H9 (cell line): ENCODE results near the gene ANKRD22. TPM values are rescaled to one million over a fixed set of nuclear protein-coding genes. Genes with fewer than 3 reads are reported as not detected.
A peak's percentile ranks its signal among the peaks of the same experiment; 100 is the strongest.

Experiments used
- DNase-seq: peaks from one replicate; pipeline ENCODE4 v3.0.0-alpha.2; 2017
- H2AFZ ChIP-seq: one replicate; pipeline ENCODE4 v1.6.1; 2013; ENCODE audit warnings: mild to moderate bottlenecking, low read length, control low read depth, moderate library complexity
- H2AK5ac ChIP-seq: 2 replicates; pipeline ENCODE4 v1.6.1; 2013; ENCODE audit warnings: low read length, control low read depth, mixed read lengths; ENCODE audit not compliant: insufficient read length
- H2BK120ac ChIP-seq: one replicate; pipeline ENCODE4 v1.6.1; 2013; ENCODE audit warnings: low read depth, mild to moderate bottlenecking, low read length, control low read depth, inconsistent platforms; ENCODE audit not compliant: poor library complexity, severe bottlenecking
- H2BK12ac ChIP-seq: 2 replicates; pipeline ENCODE4 v1.6.1; 2013; ENCODE audit warnings: low read length, control low read depth, mixed read lengths, low read depth; ENCODE audit not compliant: insufficient read length
- H2BK15ac ChIP-seq: 2 replicates; pipeline ENCODE4 v1.6.1; 2013; ENCODE audit warnings: low read depth, low read length, control low read depth
- H2BK20ac ChIP-seq: one replicate; pipeline ENCODE4 v1.6.1; 2013; ENCODE audit warnings: low read depth, mild to moderate bottlenecking, low read length, control low read depth, inconsistent platforms; ENCODE audit not compliant: poor library complexity, severe bottlenecking
- H2BK5ac ChIP-seq: 2 replicates; pipeline ENCODE4 v1.6.1; 2013; ENCODE audit warnings: low read length, control low read depth, mixed read lengths; ENCODE audit not compliant: insufficient read length
- H3K14ac ChIP-seq: 2 replicates; pipeline ENCODE4 v1.6.1; 2013; ENCODE audit warnings: low read length, control low read depth; ENCODE audit not compliant: insufficient read depth
- H3K18ac ChIP-seq: 2 replicates; pipeline ENCODE4 v1.6.1; 2013; ENCODE audit warnings: low read depth, mild to moderate bottlenecking, mixed read lengths, low read length, control low read depth; ENCODE audit not compliant: insufficient read length
- H3K23ac ChIP-seq: 2 replicates; pipeline ENCODE4 v1.6.1; 2013; ENCODE audit warnings: low read length, control low read depth, mixed read lengths, low read depth; ENCODE audit not compliant: insufficient read length
- H3K23me2 ChIP-seq: 2 replicates; pipeline ENCODE4 v1.6.1; 2013; ENCODE audit warnings: low read depth, mild to moderate bottlenecking, mixed read lengths, low read length, control low read depth; ENCODE audit not compliant: insufficient read length, poor library complexity, severe bottlenecking
- H3K27ac ChIP-seq: 2 replicates; pipeline ENCODE4 v1.5.1; 2013; ENCODE audit warnings: low read length, control low read depth, mixed read lengths, low read depth; ENCODE audit not compliant: insufficient read length
- H3K27me3 ChIP-seq: 2 replicates; pipeline ENCODE4 v1.6.1; 2013; ENCODE audit warnings: low read length, control low read depth, inconsistent platforms; ENCODE audit not compliant: insufficient read depth
- H3K4ac ChIP-seq: 2 replicates; pipeline ENCODE4 v1.6.1; 2013; ENCODE audit warnings: low read depth, mild to moderate bottlenecking, control low read depth, inconsistent platforms, low read length, moderate library complexity
- H3K4me1 ChIP-seq: 2 replicates; pipeline ENCODE4 v1.6.1; 2013; ENCODE audit warnings: low read length, control low read depth, inconsistent platforms; ENCODE audit not compliant: insufficient read depth
- H3K4me2 ChIP-seq: 2 replicates; pipeline ENCODE4 v1.6.1; 2013; ENCODE audit warnings: low read length, control low read depth, mixed read lengths; ENCODE audit not compliant: insufficient read length, insufficient read depth
- H3K56ac ChIP-seq: 2 replicates; pipeline ENCODE4 v1.6.1; 2013; ENCODE audit warnings: low read depth, mild to moderate bottlenecking, mixed read lengths, low read length, control low read depth; ENCODE audit not compliant: insufficient read length
- H3K79me1 ChIP-seq: 2 replicates; pipeline ENCODE4 v1.6.1; 2013; ENCODE audit warnings: low read depth, mild to moderate bottlenecking, moderate library complexity, low read length, control low read depth, inconsistent platforms; ENCODE audit not compliant: insufficient read depth, poor library complexity, severe bottlenecking
- H3K79me2 ChIP-seq: 2 replicates; pipeline ENCODE4 v1.6.1; 2013; ENCODE audit warnings: low read length, control low read depth, inconsistent platforms; ENCODE audit not compliant: insufficient read depth
- H3K9ac ChIP-seq: 2 replicates; pipeline ENCODE4 v1.6.1; 2013; ENCODE audit warnings: low read length, control low read depth, mixed read lengths; ENCODE audit not compliant: insufficient read length; ENCODE audit errors: extremely low read depth
- H3K9me3 ChIP-seq: one replicate; pipeline ENCODE4 v1.6.1; 2013; ENCODE audit warnings: low read depth, low read length, inconsistent platforms; ENCODE audit not compliant: control insufficient read depth
- H3T11ph ChIP-seq: one replicate; pipeline ENCODE4 v1.6.1; 2013; ENCODE audit warnings: mild to moderate bottlenecking, low read length, control low read depth, inconsistent platforms
- H4K20me1 ChIP-seq: one replicate; pipeline ENCODE4 v1.6.1; 2013; ENCODE audit not compliant: control insufficient read depth, insufficient read length, insufficient read depth
- H4K5ac ChIP-seq: 2 replicates; pipeline ENCODE4 v1.6.1; 2013; ENCODE audit warnings: low read depth, mild to moderate bottlenecking, mixed read lengths, low read length, control low read depth; ENCODE audit not compliant: insufficient read length
- H4K8ac ChIP-seq: replicated peaks from 2 replicates; pipeline ENCODE4 v1.6.1; 2013; ENCODE audit warnings: low read length, control low read depth, mixed read lengths, low read depth; ENCODE audit not compliant: insufficient read length
- H4K91ac ChIP-seq: 2 replicates; pipeline ENCODE4 v1.6.1; 2013; ENCODE audit warnings: low read depth, mild to moderate bottlenecking, moderate library complexity, mixed read lengths, low read length, control low read depth; ENCODE audit not compliant: insufficient read length
- H3K27ac Mint-ChIP-seq, 3 experiments: 2 replicates in 2 of 3; 3 replicates in 1 of 3; pipeline ENCODE4 v1.8.0; 2020 to 2021; ENCODE audit warnings: mixed read lengths in 3 of 3, mild to moderate bottlenecking in 1 of 3, moderate library complexity in 1 of 3
- H3K27me3 Mint-ChIP-seq: 2 replicates; pipeline ENCODE4 v1.8.0; 2021; ENCODE audit warnings: low read depth, mild to moderate bottlenecking, moderate library complexity, mixed read lengths
- H3K36me3 Mint-ChIP-seq, 3 experiments: 2 replicates in 2 of 3; 3 replicates in 1 of 3; pipeline ENCODE4 v1.8.0; 2020 to 2021; ENCODE audit warnings: low read depth in 3 of 3, mixed read lengths in 3 of 3; ENCODE audit not compliant: insufficient read depth in 1 of 3
- H3K4me1 Mint-ChIP-seq, 2 experiments: 2 replicates each; pipeline ENCODE4 v1.8.0; 2020; ENCODE audit warnings: mixed read lengths in 2 of 2
- H3K4me3 Mint-ChIP-seq, 2 experiments: 2 replicates in 1 of 2; 3 replicates in 1 of 2; pipeline ENCODE4 v1.8.0; 2020 to 2021; ENCODE audit warnings: mild to moderate bottlenecking in 2 of 2, mixed read lengths in 2 of 2, moderate library complexity in 1 of 2
- H3K9me3 Mint-ChIP-seq, 2 experiments: 2 replicates in 1 of 2; 3 replicates in 1 of 2; pipeline ENCODE4 v1.8.0; 2020; ENCODE audit warnings: mild to moderate bottlenecking in 2 of 2, mixed read lengths in 2 of 2, moderate library complexity in 1 of 2
- CTCF ChIP-seq: fragments of 200-600 bp; sonication (generic); conservative IDR thresholded peaks from 3 replicates; pipeline ENCODE4 v1.8.0; 2021; ENCODE audit warnings: antibody characterized with exemption, mild to moderate bottlenecking
- WGBS: extraction: QIAGEN DNeasy Blood & Tissue Kit; methylation state at CpG from one replicate; pipeline ENCODE4 v1.1.7; 2013; ENCODE audit warnings: missing lambda C conversion rate, low lambda C conversion rate, mixed read lengths; ENCODE audit not compliant: insufficient read length; ENCODE audit errors: extremely low coverage; 5-methylcytosine and 5-hydroxymethylcytosine counted together
- total RNA-seq: library from RNA; stranded (reverse); gene quantifications from 2 replicates; pipeline ENCODE4 v1.2.1, GENCODE V29; 2021

ANKRD22 gene
- total RNA-seq, 1 experiment from 2014 or later: not detected

- Histone ChIP-seq H3K14ac (no peak within 1 kb of the TSS), H3K4ac (no peak within 1 kb of the TSS), H2BK20ac (no peak within 1 kb of the TSS), H3K79me1 (no peaks in the 10 kb centered on the region), H3K4me2 (no peak within 1 kb of the TSS), H3T11ph (no peak within 1 kb of the TSS), H3K27ac (no peak within 1 kb of the TSS), H2BK5ac (no peak within 1 kb of the TSS), H2BK120ac (no peak within 1 kb of the TSS), H3K56ac (no peak within 1 kb of the TSS), H4K20me1 (no peaks in the 10 kb centered on the region), H4K91ac (no peak within 1 kb of the TSS), H3K4me1 (0 out of 2 replicates have a peak, but pooled peaks cover 2% of the 10 kb centered on the region), H2BK15ac (no peak within 1 kb of the TSS), H3K27me3 (no peaks in the 10 kb centered on the region), H2AFZ (no peak within 1 kb of the TSS), H3K9me3 (no peaks in the 10 kb centered on the region), H4K8ac (no peak within 1 kb of the TSS), H3K9ac (no peak within 1 kb of the TSS), H3K18ac (no peak within 1 kb of the TSS), H3K23ac (no peak within 1 kb of the TSS), H3K79me2 (no peaks in the 10 kb centered on the region), H4K5ac (no peak within 1 kb of the TSS), H2BK12ac (no peak within 1 kb of the TSS), H3K23me2 (no peaks in the 10 kb centered on the region), H2AK5ac (no peak within 1 kb of the TSS)
- Mint-ChIP-seq H3K27me3 (peaks cover 7% of the 10 kb centered on the region), H3K36me3 (no peaks in the 10 kb centered on the region), H3K27ac (0 out of 7 replicates have a peak within 1 kb of the TSS, but pooled peaks of 1 of the 3 experiments have one; percentile 55), H3K4me1 (peaks cover 8 to 14% of the 10 kb centered on the region in 2 experiments), H3K9me3 (no peaks in the 10 kb centered on the region), H3K4me3 (no peak within 1 kb of the TSS)
- no peak for TF ChIP-seq CTCF
- WGBS: no CpG with 5 or more reads among the region's 2 CpGs
- DNase-seq: no peak
Measured at GRCh38 chr10:88802523-88803285, 48.9 kb downstream of the ANKRD22 start, which contains the start of gene LIPM. LIPM (plus strand) TSS chr10:88802730; CDS start chr10:88802897, 167 bp downstream.
